NB4 (cell line): ENCODE results near the gene PDSS1.

Experiments
- DNase-seq: peaks from one replicate; pipeline ENCODE4 v3.0.0; 2010; ENCODE audit warnings: low read depth
- H3K4me3 ChIP-seq: one replicate; pipeline ENCODE4 v1.5.1; 2011; ENCODE audit warnings: mild to moderate bottlenecking, low read depth, low read length, moderate library complexity
- CTCF ChIP-seq: IDR thresholded peaks from one replicate; pipeline ENCODE4 v1.5.1; 2012; ENCODE audit warnings: low read depth, low read length
- MAX ChIP-seq: IDR thresholded peaks from 2 replicates; pipeline ENCODE4 v1.6.1; 2011; ENCODE audit warnings: low read depth, low read length
- MYC ChIP-seq: IDR thresholded peaks from 2 replicates; pipeline ENCODE4 v1.6.1; 2011; ENCODE audit warnings: low read depth, low read length
- POLR2A ChIP-seq: IDR thresholded peaks from 2 replicates; pipeline ENCODE4 v1.6.1; 2011; ENCODE audit warnings: mild to moderate bottlenecking; ENCODE audit not compliant: insufficient read length; ENCODE audit errors: extremely low read depth

Gene PDSS1

GRCh38 chr10:26792758-26793495 lies 95.4 kb downstream of the PDSS1 start:
- no peak for DNase-seq
- H3K4me3 ChIP-seq = no peak overlapping the region
- TF ChIP-seq POLR2A = no peak
- no peak for TF ChIP-seq MYC
- TF ChIP-seq CTCF = no peak
- TF ChIP-seq MAX = no peak
